Kidney (tissue), 14 donors: ENCODE results near the gene UGCG. TPM values are rescaled to one million over a fixed set of nuclear protein-coding genes. Genes with fewer than 3 reads are reported as not detected.

Experiments used
- DNase-seq, 5 donors: peaks; one replicate each; pipeline ENCODE4 v3.0.0-alpha.2; 2013 to 2020
- FAIRE-seq: peaks from 2 replicates; lab custom pipeline; 2012; peaks lifted over from hg19 to GRCh38; lab: Jason Lieb, UNC
- H3K27ac ChIP-seq, 2 donors: one replicate each; pipeline ENCODE4 v1.7.0; 2013; ENCODE audit warnings: low read depth in 2 of 2, low read length in 2 of 2, inconsistent platforms in 1 of 2
- H3K27me3 ChIP-seq: one replicate; pipeline ENCODE4 v1.7.1; 2013; ENCODE audit warnings: low read length, inconsistent platforms; ENCODE audit not compliant: control insufficient read depth, insufficient read depth
- H3K36me3 ChIP-seq, 3 donors: one replicate each; pipeline versions ENCODE4 v1.7.0 to v1.7.1; 2013; ENCODE audit warnings: low read length in 3 of 3, control low read depth in 1 of 3, inconsistent platforms in 1 of 3; ENCODE audit not compliant: insufficient read depth in 3 of 3, control insufficient read depth in 2 of 3
- H3K4me1 ChIP-seq, 3 donors: one replicate each; pipeline versions ENCODE4 v1.7.0 to v1.7.1; 2013; ENCODE audit warnings: low read length in 3 of 3, inconsistent platforms in 1 of 3, low read depth in 1 of 3; ENCODE audit not compliant: control insufficient read depth in 2 of 3, insufficient read depth in 2 of 3
- H3K4me3 ChIP-seq, 3 donors: one replicate each; pipeline versions ENCODE4 v1.7.0 to v1.8.1; 2013; ENCODE audit warnings: low read length in 3 of 3, control low read depth in 1 of 3, inconsistent platforms in 1 of 3
- H3K9ac ChIP-seq, 3 donors: one replicate each; pipeline versions ENCODE4 v1.7.0 to v1.7.1; 2013; ENCODE audit warnings: low read length in 3 of 3, control low read depth in 1 of 3, inconsistent platforms in 1 of 3
- H3K9me3 ChIP-seq, 3 donors: one replicate each; pipeline versions ENCODE4 v1.7.0 to v1.7.1; 2013; ENCODE audit warnings: low read length in 3 of 3, control low read depth in 1 of 3, inconsistent platforms in 1 of 3; ENCODE audit not compliant: control insufficient read depth in 2 of 3, insufficient read depth in 1 of 3
- intact Hi-C: fragments of 100-400 bp; cut with DNase I; formaldehyde crosslinking; loops from one replicate; pipeline ENCODE4 v1.11.1; 2022
- polyA plus RNA-seq: library from polyadenylated mRNA; stranded (reverse); fragments of 350-450 nt; fragmentation: Illumina TruSeq; extraction: RNeasy Lipid Tissue Mini Kit (QIAGEN cat#74804); gene quantifications from one replicate; pipeline ENCODE4 v1.2.3, GENCODE V29; 2014; ENCODE audit warnings: low read depth, low replicate concordance; ENCODE audit not compliant: insufficient read depth
- total RNA-seq: library from RNA; stranded (reverse); fragmentation: NEBNext Ultra II Directional; extraction: Animal tissue kit (Norgen Biotek cat#: 25700); gene quantifications from one replicate; pipeline ENCODE4 v1.2.1, GENCODE V29; 2021
- TF ChIP-seq, protein P1 (sequence below): IDR thresholded peaks from 3 replicates; pipeline ENCODE4 v1.5.1; 2012; ENCODE audit warnings: mild to moderate bottlenecking, moderate library complexity, borderline replicate concordance; ENCODE audit not compliant: insufficient read depth; ENCODE audit errors: extremely low read depth
- donor health status: control.
- donor health status: control.
- donor health status: control.
- donor health status: control.
- donor health status: control.
- donor health status: DM: yes; HTN: yes; CAD: no.
- donor health status: Normal renal cell carcinoma (clear cell type).

Gene UGCG
- total and polyA plus RNA-seq, 2 donors from 2014 or later = 20.8 to 113 TPM

GRCh38 chr9:111910428-111910827 lies 13.8 kb downstream of the UGCG start:
- no peak for DNase-seq
- TF ChIP-seq, protein P1, sequence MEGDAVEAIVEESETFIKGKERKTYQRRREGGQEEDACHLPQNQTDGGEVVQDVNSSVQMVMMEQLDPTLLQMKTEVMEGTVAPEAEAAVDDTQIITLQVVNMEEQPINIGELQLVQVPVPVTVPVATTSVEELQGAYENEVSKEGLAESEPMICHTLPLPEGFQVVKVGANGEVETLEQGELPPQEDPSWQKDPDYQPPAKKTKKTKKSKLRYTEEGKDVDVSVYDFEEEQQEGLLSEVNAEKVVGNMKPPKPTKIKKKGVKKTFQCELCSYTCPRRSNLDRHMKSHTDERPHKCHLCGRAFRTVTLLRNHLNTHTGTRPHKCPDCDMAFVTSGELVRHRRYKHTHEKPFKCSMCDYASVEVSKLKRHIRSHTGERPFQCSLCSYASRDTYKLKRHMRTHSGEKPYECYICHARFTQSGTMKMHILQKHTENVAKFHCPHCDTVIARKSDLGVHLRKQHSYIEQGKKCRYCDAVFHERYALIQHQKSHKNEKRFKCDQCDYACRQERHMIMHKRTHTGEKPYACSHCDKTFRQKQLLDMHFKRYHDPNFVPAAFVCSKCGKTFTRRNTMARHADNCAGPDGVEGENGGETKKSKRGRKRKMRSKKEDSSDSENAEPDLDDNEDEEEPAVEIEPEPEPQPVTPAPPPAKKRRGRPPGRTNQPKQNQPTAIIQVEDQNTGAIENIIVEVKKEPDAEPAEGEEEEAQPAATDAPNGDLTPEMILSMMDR = no peak

GRCh38 chr9:111913159-111913558 lies 16.5 kb downstream of the UGCG start:
- H3K36me3 ChIP-seq = peaks cover 0 to 3% (median 0%) of the 10 kb centered on the region in 3 donors
- no peak for FAIRE-seq
- no peak overlapping the region for H3K9ac ChIP-seq
- H3K4me3 ChIP-seq = no peak overlapping the region
- H3K27me3 ChIP-seq = no peaks in the 10 kb centered on the region
- intact Hi-C loops = no loop called here
- H3K4me1 ChIP-seq = peaks cover 0 to 23% (median 9%) of the 10 kb centered on the region in 3 donors
- no peaks in the 10 kb centered on the region for H3K9me3 ChIP-seq
- DNase-seq = no peak
- H3K27ac ChIP-seq = no peak overlapping the region
- TF ChIP-seq, protein P1 = no peak

More at GRCh38 chr9:111910428-111910827, 13.8 kb downstream of the UGCG start:
- Histone ChIP-seq H3K9me3 (no peaks in the 10 kb centered on the region), H3K27ac (no peak overlapping the region), H3K4me1 (peaks cover 0 to 19% (median 9%) of the 10 kb centered on the region in 3 donors), H3K27me3 (no peaks in the 10 kb centered on the region), H3K4me3 (no peak overlapping the region), H3K9ac (no peak overlapping the region), H3K36me3 (no peaks in the 10 kb centered on the region)
- no peak for FAIRE-seq
- intact Hi-C loops = no loop called here

DNA sequence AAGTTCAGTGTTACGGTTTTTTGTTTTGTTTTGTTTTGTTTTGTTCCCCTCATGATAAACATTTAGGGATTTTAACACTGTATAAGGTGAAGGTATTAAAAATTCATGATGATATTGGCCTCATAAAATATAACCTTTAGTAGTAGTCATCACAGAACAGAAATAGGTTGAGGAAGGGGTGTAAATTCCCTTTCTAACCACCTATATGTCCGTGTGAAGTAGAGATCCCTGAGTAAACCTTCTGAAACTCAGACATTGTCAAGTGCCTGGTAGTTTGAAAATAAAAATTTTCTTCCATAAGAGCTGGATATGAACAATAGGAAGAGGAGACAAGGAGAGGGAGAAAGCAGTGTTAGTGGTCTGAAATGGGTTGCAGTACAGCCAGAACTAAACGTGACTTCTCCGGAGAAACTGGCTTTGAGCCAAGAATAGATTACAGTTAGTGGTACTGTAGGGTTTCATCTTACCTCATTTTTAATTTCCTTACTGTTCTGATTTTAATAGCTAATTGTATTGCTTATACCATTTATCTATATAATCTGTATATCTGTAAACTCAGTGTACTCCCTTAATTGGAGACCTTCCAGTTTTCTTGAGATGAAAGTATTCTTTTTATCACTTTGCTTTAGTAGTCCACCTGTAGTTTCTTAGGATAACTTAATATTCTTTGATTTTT lies 18.3 kb downstream of the UGCG start:
- Histone ChIP-seq H3K27me3 (no peaks in the 10 kb centered on the region), H3K36me3 (peaks cover 0 to 3% (median 0%) of the 10 kb centered on the region in 3 donors), H3K27ac (no peak overlapping the region), H3K4me3 (peak overlapping the region in 1 of 3 donors; percentile 12), H3K9me3 (no peaks in the 10 kb centered on the region), H3K4me1 (peaks cover 0 to 23% (median 6%) of the 10 kb centered on the region in 3 donors), H3K9ac (peak overlapping the region in 1 of 3 donors; percentile 6)
- TF ChIP-seq, protein P1 = no peak
- intact Hi-C loops = no loop called here
- DNase-seq (peak in 1 of 5 donors; percentile 40), FAIRE-seq (no peak)
